ENCODE results near the gene SRPK2. TPM values are rescaled to one million over a fixed set of nuclear protein-coding genes. Genes with fewer than 3 reads are reported as not detected.

SRPK2 gene
- total and polyA plus RNA-seq, 2 of the 13 experiments (the other 11 are each of a cell fraction or from before 2014, with no cell fraction given): 10.1 to 22.3 TPM

GRCh38 chr7:105126436-105126975 lies 262.2 kb downstream of the SRPK2 start:
- CTCF ChIA-PET (ENCODE audit: low intra/inter-chr PET ratio, low total read pairs): no interaction called here
- H3K79me2 ChIP-seq (ENCODE audit: insufficient read depth, low read length): no peaks in the 10 kb centered on the region
- H3K27ac ChIP-seq (ENCODE audit: extremely low read length, insufficient read depth, low read length): no peak overlapping the region
- in situ Hi-C loops (cut with HindIII; ENCODE audit: extremely low pct_ligation_motif_present, low pct_unique_long_range_greater_than_20kb) (no loop called here), intact Hi-C loops (cut with micrococcal nuclease; ENCODE audit: unreplicated experiment) (no loop called here)
- no peak overlapping the region for H3K4me2 ChIP-seq (ENCODE audit: low read depth, low read length)
- H2AFZ ChIP-seq (ENCODE audit: low read length): no peak overlapping the region
- H3K36me3 ChIP-seq (replicated peaks in 1 of 2; ENCODE audit: control insufficient read depth in 1 of 2, insufficient read depth in 2 of 2, low read length in 2 of 2): peaks cover 3 to 35% of the 10 kb centered on the region in 2 experiments; a peak in 4 of 5 replicates
- no peak overlapping the region for H3K4me3 ChIP-seq (replicated peaks in 1 of 3; ENCODE audit: insufficient read depth in 1 of 3, low read depth in 2 of 3, low read length in 3 of 3)
- POLR2A ChIA-PET: no interaction called here
- H4K20me1 ChIP-seq (ENCODE audit: insufficient read depth, low read length): no peaks in the 10 kb centered on the region
- no TSS peak for BruUV-seq (replicated peaks)
- H3K27me3 ChIP-seq (ENCODE audit: control insufficient read depth in 1 of 2, insufficient read depth in 2 of 2, low read length in 2 of 2): no peaks in the 10 kb centered on the region
- DNase-seq (ENCODE audit: low spot score): no peak
- WGBS (ENCODE audit: low lambda C conversion rate): 98% methylated on average over 4 of the region's 4 CpGs
- no peaks in the 10 kb centered on the region for H3K9me3 ChIP-seq (ENCODE audit: low read length)
- no peaks in the 10 kb centered on the region for H3K4me1 ChIP-seq (ENCODE audit: insufficient read depth, low read length)
- TF ChIP-seq GATAD1 (CRISPR knock-in tag; IDR thresholded peaks at IDR 0.05): no peak
- no peak for TF ChIP-seq CHD2 (IDR thresholded peaks at IDR 0.05; ENCODE audit: low read depth, low read length)
- no peak for TF ChIP-seq SATB2 (CRISPR knock-in tag; IDR thresholded peaks at IDR 0.05)
- TF ChIP-seq PRPF4 (IDR thresholded peaks at IDR 0.05; ENCODE audit: low read depth, low read length, poor library complexity, severe bottlenecking): no peak
- no peak for TF ChIP-seq ARHGAP35 (CRISPR knock-in tag; IDR thresholded peaks at IDR 0.05; ENCODE audit: borderline replicate concordance)
- TF ChIP-seq, protein P1, sequence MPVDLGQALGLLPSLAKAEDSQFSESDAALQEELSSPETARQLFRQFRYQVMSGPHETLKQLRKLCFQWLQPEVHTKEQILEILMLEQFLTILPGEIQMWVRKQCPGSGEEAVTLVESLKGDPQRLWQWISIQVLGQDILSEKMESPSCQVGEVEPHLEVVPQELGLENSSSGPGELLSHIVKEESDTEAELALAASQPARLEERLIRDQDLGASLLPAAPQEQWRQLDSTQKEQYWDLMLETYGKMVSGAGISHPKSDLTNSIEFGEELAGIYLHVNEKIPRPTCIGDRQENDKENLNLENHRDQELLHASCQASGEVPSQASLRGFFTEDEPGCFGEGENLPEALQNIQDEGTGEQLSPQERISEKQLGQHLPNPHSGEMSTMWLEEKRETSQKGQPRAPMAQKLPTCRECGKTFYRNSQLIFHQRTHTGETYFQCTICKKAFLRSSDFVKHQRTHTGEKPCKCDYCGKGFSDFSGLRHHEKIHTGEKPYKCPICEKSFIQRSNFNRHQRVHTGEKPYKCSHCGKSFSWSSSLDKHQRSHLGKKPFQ (CRISPR knock-in tag; IDR thresholded peaks at IDR 0.05; ENCODE audit: insufficient replicate concordance): no peak
- TF ChIP-seq ZKSCAN1 (IDR thresholded peaks at IDR 0.05; ENCODE audit: low read length): no peak
- no peak for ATAC-seq
- no peak overlapping the region for H3K9ac ChIP-seq (ENCODE audit: insufficient read depth, low read depth, low read length)
- FAIRE-seq: no peak

GRCh38 chr7:105125745-105126144 lies 263.0 kb downstream of the SRPK2 start:
- Histone ChIP-seq H3K27me3 (ENCODE audit: control insufficient read depth in 1 of 2, insufficient read depth in 2 of 2, low read length in 2 of 2) (no peaks in the 10 kb centered on the region), H3K4me3 (replicated peaks in 1 of 3; ENCODE audit: insufficient read depth in 1 of 3, low read depth in 2 of 3, low read length in 3 of 3) (no peak overlapping the region), H3K27ac (ENCODE audit: extremely low read length, insufficient read depth, low read length) (no peak overlapping the region), H2AFZ (ENCODE audit: low read length) (no peak overlapping the region), H3K36me3 (replicated peaks in 1 of 2; ENCODE audit: control insufficient read depth in 1 of 2, insufficient read depth in 2 of 2, low read length in 2 of 2) (peaks cover 3 to 35% of the 10 kb centered on the region in 2 experiments; a peak in 4 of 5 replicates), H3K9me3 (ENCODE audit: low read length) (no peaks in the 10 kb centered on the region), H3K4me2 (ENCODE audit: low read depth, low read length) (no peak overlapping the region), H3K79me2 (ENCODE audit: insufficient read depth, low read length) (no peaks in the 10 kb centered on the region), H3K4me1 (ENCODE audit: insufficient read depth, low read length) (no peaks in the 10 kb centered on the region), H4K20me1 (ENCODE audit: insufficient read depth, low read length) (no peaks in the 10 kb centered on the region), H3K9ac (ENCODE audit: insufficient read depth, low read depth, low read length) (no peak overlapping the region)
- in situ Hi-C loops (cut with HindIII; ENCODE audit: extremely low pct_ligation_motif_present, low pct_unique_long_range_greater_than_20kb) (no loop called here), intact Hi-C loops (cut with micrococcal nuclease; ENCODE audit: unreplicated experiment) (no loop called here)
- over 99% methylated on average over 12 of the region's 12 CpGs for WGBS (ENCODE audit: low lambda C conversion rate)
- DNase-seq (ENCODE audit: low spot score): no peak
- ChIA-PET CTCF (ENCODE audit: low intra/inter-chr PET ratio, low total read pairs) (no interaction called here), POLR2A (no interaction called here)
- no TSS peak for BruUV-seq (replicated peaks)
- FAIRE-seq: no peak
- no peak for ATAC-seq
- TF ChIP-seq, protein P2, sequence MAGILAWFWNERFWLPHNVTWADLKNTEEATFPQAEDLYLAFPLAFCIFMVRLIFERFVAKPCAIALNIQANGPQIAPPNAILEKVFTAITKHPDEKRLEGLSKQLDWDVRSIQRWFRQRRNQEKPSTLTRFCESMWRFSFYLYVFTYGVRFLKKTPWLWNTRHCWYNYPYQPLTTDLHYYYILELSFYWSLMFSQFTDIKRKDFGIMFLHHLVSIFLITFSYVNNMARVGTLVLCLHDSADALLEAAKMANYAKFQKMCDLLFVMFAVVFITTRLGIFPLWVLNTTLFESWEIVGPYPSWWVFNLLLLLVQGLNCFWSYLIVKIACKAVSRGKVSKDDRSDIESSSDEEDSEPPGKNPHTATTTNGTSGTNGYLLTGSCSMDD (CRISPR knock-in tag; IDR thresholded peaks at IDR 0.05): no peak
- TF ChIP-seq ZNF350 (CRISPR knock-in tag; IDR thresholded peaks at IDR 0.05; ENCODE audit: borderline replicate concordance, low read depth) (no peak), MED8 (CRISPR knock-in tag; IDR thresholded peaks at IDR 0.05; ENCODE audit: insufficient replicate concordance) (no peak), ZNF607 (CRISPR knock-in tag; IDR thresholded peaks at IDR 0.05; ENCODE audit: borderline replicate concordance) (no peak), ZNF713 (CRISPR knock-in tag; IDR thresholded peaks at IDR 0.05) (no peak), CC2D1A (CRISPR knock-in tag; IDR thresholded peaks at IDR 0.05) (no peak), LCORL (IDR thresholded peaks at IDR 0.05) (no peak), LCORL (CRISPR knock-in tag; IDR thresholded peaks at IDR 0.05) (no peak), CBX5 (CRISPR knock-in tag; IDR thresholded peaks at IDR 0.05; ENCODE audit: borderline replicate concordance) (no peak), GABPB1 (CRISPR knock-in tag; IDR thresholded peaks at IDR 0.05) (no peak)
- TF ChIP-seq, protein P3, sequence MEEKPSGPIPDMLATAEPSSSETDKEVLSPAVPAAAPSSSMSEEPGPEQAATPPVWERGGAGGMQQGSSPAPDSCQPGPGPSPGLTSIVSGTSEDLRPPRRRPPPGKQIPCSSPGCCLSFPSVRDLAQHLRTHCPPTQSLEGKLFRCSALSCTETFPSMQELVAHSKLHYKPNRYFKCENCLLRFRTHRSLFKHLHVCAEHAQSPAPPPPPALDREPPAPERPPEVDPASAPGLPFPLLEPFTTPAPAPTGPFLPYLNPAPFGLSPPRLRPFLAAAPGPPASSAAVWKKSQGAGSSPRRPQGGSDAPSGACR (CRISPR knock-in tag; IDR thresholded peaks at IDR 0.05): no peak

Measured in HepG2 (cell line).